OCI-LY3 (cell line): ENCODE data around the gene ILF3.

Experiments
- H2AFZ ChIP-seq: fragments of 200-600, 300-600 bp; shearing (Covaris generic); 2 replicates; pipeline ENCODE4 v1.6.0; 2014; ENCODE audit warnings: antibody characterized with exemption, low read depth, low read length
- H3K27ac ChIP-seq: fragments of 200-600, 300-600 bp; sonication (generic); 2 replicates; pipeline ENCODE4 v1.5.1; 2014; ENCODE audit warnings: mild to moderate bottlenecking, low read length, moderate library complexity, mixed read lengths
- H3K27me3 ChIP-seq: fragments of 200-600, 300-600 bp; sonication (generic); 2 replicates; pipeline ENCODE4 v1.6.1; 2014; ENCODE audit warnings: low read depth, low read length, mixed read lengths
- H3K36me3 ChIP-seq: fragments of 200-600, 300-600 bp; sonication (generic); replicated peaks from 2 replicates; pipeline ENCODE3; 2014; ENCODE audit warnings: low read depth, low read length, mixed read lengths
- H3K4me1 ChIP-seq: fragments of 300-600, 200-600 bp; sonication (generic); 2 replicates; pipeline ENCODE4 v1.6.1; 2014; ENCODE audit warnings: low read length, mixed read lengths
- H3K4me2 ChIP-seq: fragments of 200-600, 300-600 bp; sonication (generic); 2 replicates; pipeline ENCODE4 v1.6.1; 2014; ENCODE audit warnings: low read length, mixed read lengths
- H3K4me3 ChIP-seq: fragments of 300-600, 200-600 bp; sonication (generic); 2 replicates; pipeline ENCODE4 v1.5.1; 2014; ENCODE audit warnings: antibody characterized with exemption, mild to moderate bottlenecking, low read length, moderate library complexity
- H3K79me2 ChIP-seq: fragments of 300-600, 200-600 bp; shearing (Covaris generic); 2 replicates; pipeline ENCODE4 v1.6.1; 2014; ENCODE audit warnings: mild to moderate bottlenecking, low read length, mixed read lengths
- H3K9ac ChIP-seq: fragments of 300-600, 200-600 bp; shearing (Covaris generic); 2 replicates; pipeline ENCODE4 v1.6.0; 2014; ENCODE audit warnings: mild to moderate bottlenecking, low read length, moderate library complexity
- H3K9me3 ChIP-seq: fragments of 200-600, 300-600 bp; shearing (Covaris generic); 2 replicates; pipeline ENCODE4 v1.6.1; 2014; ENCODE audit warnings: low read length, mixed read lengths; ENCODE audit not compliant: insufficient read depth
- H4K20me1 ChIP-seq: fragments of 200-600, 300-600 bp; sonication (generic); 2 replicates; pipeline ENCODE4 v1.6.1; 2016; ENCODE audit warnings: low read length, mixed read lengths; ENCODE audit not compliant: insufficient read depth
- CTCF ChIP-seq: fragments of 200-600, 300-600 bp; sonication (generic); IDR thresholded peaks from 2 replicates; pipeline ENCODE4 v1.5.1; 2014; ENCODE audit warnings: antibody characterized with exemption, low read length, low read depth
- EZH2phosphoT487 ChIP-seq: fragments of 200-600 bp; shearing (Covaris generic); IDR thresholded peaks from 2 replicates; pipeline ENCODE4 v1.6.1; 2018; ENCODE audit warnings: antibody characterized with exemption, mixed run types, low read depth

The ILF3 gene

GRCh38 chr19:10653732-10654609 lies at the start of gene ILF3:
Gene ILF3 (plus strand): TSS chr19:10654346. CDS start chr19:10670606, 16,260 bp downstream.
- Histone ChIP-seq H3K79me2 (peaks cover 70% of the 10 kb centered on the region), H2AFZ (no peak within 1 kb of the TSS), H3K4me2 (peak within 1 kb of the TSS; percentile 97), H3K27ac (peak within 1 kb of the TSS; percentile 83), H3K27me3 (no peaks in the 10 kb centered on the region), H3K9me3 (no peaks in the 10 kb centered on the region), H3K36me3 (peaks cover 38% of the 10 kb centered on the region), H3K9ac (peak within 1 kb of the TSS; percentile 99), H3K4me3 (peak within 1 kb of the TSS; percentile 90), H4K20me1 (peaks cover 39% of the 10 kb centered on the region), H3K4me1 (peaks cover 32% of the 10 kb centered on the region)
- TF ChIP-seq EZH2phosphoT487 (no peak), CTCF (no peak)

- Histone ChIP-seq H3K9me3 (no peaks in the 10 kb centered on the region), H2AFZ (no peak overlapping the region), H3K79me2 (peaks cover 25% of the 10 kb centered on the region), H3K4me2 (peak overlapping the region; percentile 97), H3K27me3 (peaks cover 12% of the 10 kb centered on the region), H3K9ac (peak overlapping the region; percentile 93), H3K27ac (peak overlapping the region; percentile 62), H3K4me3 (peak overlapping the region; percentile 88), H4K20me1 (peaks cover 14% of the 10 kb centered on the region; the same call in 1 of the 2 replicates), H3K36me3 (no peaks in the 10 kb centered on the region), H3K4me1 (peaks cover 22% of the 10 kb centered on the region)
- TF ChIP-seq CTCF (no peak), EZH2phosphoT487 (no peak)
Observed at GRCh38 chr19:10604460-10604980, 49.6 kb upstream of the ILF3 start.

GRCh38 chr19:10611907-10612306 lies 42.2 kb upstream of the ILF3 start:
- Histone ChIP-seq H3K4me2 (no peak overlapping the region), H4K20me1 (peaks cover 20% of the 10 kb centered on the region; the same call in 1 of the 2 replicates), H3K36me3 (peaks cover 3% of the 10 kb centered on the region), H3K9ac (no peak overlapping the region), H2AFZ (no peak overlapping the region), H3K4me3 (no peak overlapping the region), H3K79me2 (peaks cover 3% of the 10 kb centered on the region; the same call in 1 of the 2 replicates), H3K27me3 (no peaks in the 10 kb centered on the region), H3K4me1 (no peaks in the 10 kb centered on the region), H3K27ac (no peak overlapping the region), H3K9me3 (no peaks in the 10 kb centered on the region)
- TF ChIP-seq CTCF (no peak), EZH2phosphoT487 (no peak)

- peaks cover 3% of the 10 kb centered on the region; the same call in 1 of the 2 replicates for H3K79me2 ChIP-seq
- peaks cover 20% of the 10 kb centered on the region; the same call in 1 of the 2 replicates for H4K20me1 ChIP-seq
- H3K9me3 ChIP-seq = no peaks in the 10 kb centered on the region
- TF ChIP-seq EZH2phosphoT487 (no peak), CTCF (no peak)
- H2AFZ ChIP-seq = no peak overlapping the region
- no peak overlapping the region for H3K4me3 ChIP-seq
- no peaks in the 10 kb centered on the region for H3K27me3 ChIP-seq
- H3K27ac ChIP-seq = no peak overlapping the region
- peaks cover 3% of the 10 kb centered on the region for H3K36me3 ChIP-seq
- no peak overlapping the region for H3K9ac ChIP-seq
- H3K4me2 ChIP-seq = no peak overlapping the region
- no peaks in the 10 kb centered on the region for H3K4me1 ChIP-seq
Observed at GRCh38 chr19:10612499-10613119, 41.5 kb upstream of the ILF3 start.
